Thyroid gland (tissue), 4 donors: Measurements from ENCODE around the gene DDX17. TPM values are rescaled to one million over a fixed set of nuclear protein-coding genes. Genes with fewer than 3 reads are reported as not detected.

Experiments
- DNase-seq, 2 donors: peaks; one replicate each; pipeline ENCODE4 v3.0.0-alpha.2; 2019
- H3K27ac ChIP-seq, 3 donors: fragments of 200-600 bp; sonication (generic); 1 replicate in 2 of 3; 2 replicates in 1 of 3; pipeline ENCODE4 v1.5.1; 2016 to 2019; ENCODE audit warnings: mild to moderate bottlenecking in 1 of 3, moderate library complexity in 1 of 3
- H3K27me3 ChIP-seq: fragments of 200-600 bp; sonication (generic); one replicate; pipeline ENCODE4 v1.5.1; 2019
- H3K36me3 ChIP-seq, 2 donors: fragments of 200-600 bp; sonication (generic); one replicate each; pipeline ENCODE4 v1.5.1; 2016 to 2019
- H3K4me1 ChIP-seq, 2 donors: fragments of 200-600 bp; sonication (generic); one replicate each; pipeline ENCODE4 v1.5.1; 2017 to 2019
- H3K4me3 ChIP-seq, 3 donors: fragments of 200-600 bp; sonication (generic); replicated peaks in 1 of 3; 1 replicate in 2 of 3; 2 replicates in 1 of 3; pipeline ENCODE4 v1.5.1; 2016; ENCODE audit warnings: mild to moderate bottlenecking in 1 of 3
- H3K9me3 ChIP-seq: fragments of 200-600 bp; sonication (generic); one replicate; pipeline ENCODE4 v1.5.1; 2017
- CTCF ChIP-seq, 6 experiments: fragments of 200-600 bp in 3 of 6; fragments of 450-650 bp in 3 of 6; sonication (generic) in 3 of 6; IDR thresholded peaks; one replicate each; pipeline ENCODE4 v1.5.1; 2016 to 2019; ENCODE audit warnings: antibody characterized with exemption in 6 of 6, mild to moderate bottlenecking in 2 of 6, inconsistent platforms in 1 of 6, moderate library complexity in 1 of 6
- POLR2A ChIP-seq, 2 donors: fragments of 450-650 bp; IDR thresholded peaks; one replicate each; pipeline ENCODE4 v1.6.1; 2017; ENCODE audit warnings: antibody characterized with exemption in 2 of 2, mild to moderate bottlenecking in 2 of 2, moderate library complexity in 1 of 2
- WGBS, 2 donors: methylation state at CpG; one replicate each; pipeline ENCODE4 v1.1.5; 2017; 5-methylcytosine and 5-hydroxymethylcytosine counted together
- intact Hi-C: fragments of 100-400 bp; cut with DNase I; formaldehyde crosslinking; loops from one replicate; pipeline ENCODE4 v1.15.1; 2023
- total RNA-seq, 4 donors: library from RNA; depleted of rRNA; stranded (reverse); fragments of >200 nt; gene quantifications; one replicate each; pipeline ENCODE4 v1.2.3, GENCODE V29; 2016

The DDX17 gene
- total RNA-seq, 4 donors from 2014 or later, result 594 to 1,014 (median 833) TPM

- Histone ChIP-seq H3K36me3 (no peaks in the 10 kb centered on the region), H3K27ac (no peak overlapping the region), H3K4me3 (no peak overlapping the region), H3K27me3 (no peaks in the 10 kb centered on the region), H3K4me1 (peaks cover 4 to 23% of the 10 kb centered on the region in 2 donors), H3K9me3 (no peaks in the 10 kb centered on the region)
- no peak for DNase-seq
- TF ChIP-seq POLR2A (IDR thresholded peaks at IDR 0.05) (no peak), CTCF (IDR thresholded peaks at IDR 0.05) (no peak)
- intact Hi-C loops, result no loop called here
- WGBS, 2 donors, result 89 to 91% methylated on average over 13 to 14 of the region's 14 CpGs
These were observed 49.0 kb downstream of the DDX17 start for GRCh38 chr22:38456841-38457699.

GRCh38 chr22:38456272-38456835, 49.8 kb downstream of the DDX17 start:
- no peak overlapping the region for H3K4me3 ChIP-seq
- TF ChIP-seq POLR2A (IDR thresholded peaks at IDR 0.05) (no peak), CTCF (IDR thresholded peaks at IDR 0.05) (no peak)
- H3K27me3 ChIP-seq, result no peaks in the 10 kb centered on the region
- no peaks in the 10 kb centered on the region for H3K36me3 ChIP-seq
- no peak overlapping the region for H3K27ac ChIP-seq
- intact Hi-C loops, result no loop called here
- 52 to 59% methylated on average over 14 to 15 of the region's 17 CpGs for WGBS, 2 donors
- no peaks in the 10 kb centered on the region for H3K9me3 ChIP-seq
- peaks cover 0 to 17% of the 10 kb centered on the region in 2 donors for H3K4me1 ChIP-seq
- no peak for DNase-seq

GRCh38 chr22:38455530-38456271, 50.4 kb downstream of the DDX17 start:
- Histone ChIP-seq H3K4me3 (peak overlapping the region in 1 of 3 donors; percentile 23), H3K27ac (no peak overlapping the region), H3K4me1 (peaks cover 0 to 14% of the 10 kb centered on the region in 2 donors), H3K9me3 (no peaks in the 10 kb centered on the region), H3K27me3 (no peaks in the 10 kb centered on the region), H3K36me3 (no peaks in the 10 kb centered on the region)
- WGBS, 2 donors, result 0 to 1% methylated on average over 15 to 22 of the region's 90 CpGs
- no peak for TF ChIP-seq POLR2A (IDR thresholded peaks at IDR 0.05)
- no peak for TF ChIP-seq CTCF (IDR thresholded peaks at IDR 0.05)
- intact Hi-C loops, result no loop called here
- DNase-seq, result peak in 1 of 2 donors; percentile 17

- Histone ChIP-seq H3K27ac (no peak within 1 kb of the TSS), H3K9me3 (no peaks in the 10 kb centered on the region), H3K27me3 (no peaks in the 10 kb centered on the region), H3K4me3 (peak within 1 kb of the TSS in 1 of 3 donors; percentile 30), H3K4me1 (peaks cover 0 to 14% of the 10 kb centered on the region in 2 donors), H3K36me3 (no peaks in the 10 kb centered on the region)
- no peak for DNase-seq
- TF ChIP-seq CTCF (IDR thresholded peaks at IDR 0.05) (no peak), POLR2A (IDR thresholded peaks at IDR 0.05) (no peak)
- WGBS, 2 donors, result no CpG with 5 or more reads among the region's 76 CpGs
- intact Hi-C loops, result no loop called here
These were observed 51.0 kb downstream of the DDX17 start, which contains the start of gene KCNJ4 for GRCh38 chr22:38455076-38455529. Gene KCNJ4, minus strand, starts transcription at chr22:38455199. Its CDS starts 27,067 bp downstream, at chr22:38428132.
